AML-193 (cell line): ENCODE data around the gene C5orf52.
A peak's percentile ranks its signal among the peaks of the same experiment; 100 is the strongest.
"Not testable (repeated sequence)": the region's sequence is repeated elsewhere in the genome, so short reads cannot be mapped to it uniquely, and the experiment has no call there.

Source experiments
- DNase-seq, 2 experiments: peaks; one replicate each; lab custom pipeline; 2025; lab: John Stamatoyannopoulos, UW

C5orf52 gene

DNA sequence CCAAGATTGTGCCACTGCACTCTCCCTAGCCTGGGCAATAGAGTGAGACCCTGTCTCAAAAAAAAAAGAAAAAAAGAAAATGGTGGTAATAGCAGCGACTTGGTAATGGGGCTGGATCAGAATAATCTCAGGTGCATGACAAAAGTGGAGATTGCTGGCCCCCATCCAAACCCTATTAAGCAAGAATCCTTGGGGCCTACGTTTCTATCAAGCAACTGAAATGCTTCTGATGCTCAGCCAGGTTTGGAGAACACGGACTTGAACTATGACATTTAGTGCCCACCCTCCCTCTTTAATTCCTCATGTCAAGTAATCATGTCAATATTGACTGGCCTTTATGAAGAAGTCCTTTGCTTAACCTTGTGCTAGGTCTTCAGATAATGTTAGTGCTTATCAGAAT lies 6.6 kb downstream of the C5orf52 start:
- no peak for DNase-seq

DNA sequence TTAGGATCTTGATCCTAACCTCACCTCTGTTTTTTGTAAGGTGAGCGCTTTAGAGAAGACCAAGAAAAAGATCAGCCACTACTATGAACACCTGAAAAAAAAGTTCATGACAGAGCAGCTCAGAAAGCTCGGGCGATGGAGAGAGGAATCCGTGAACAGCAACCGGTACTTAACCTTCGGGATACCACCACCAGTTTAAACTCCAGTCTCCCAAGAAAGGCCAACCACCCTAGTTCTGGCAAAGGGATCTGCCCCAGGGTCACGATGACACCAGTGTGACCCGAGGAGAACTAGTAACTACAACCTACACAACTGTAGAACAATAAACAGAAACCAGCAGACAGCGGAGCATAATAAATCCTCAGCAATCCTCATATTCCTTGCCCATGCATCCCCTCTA lies 8.5 kb downstream of the C5orf52 start:
- DNase-seq, result no peak

DNA sequence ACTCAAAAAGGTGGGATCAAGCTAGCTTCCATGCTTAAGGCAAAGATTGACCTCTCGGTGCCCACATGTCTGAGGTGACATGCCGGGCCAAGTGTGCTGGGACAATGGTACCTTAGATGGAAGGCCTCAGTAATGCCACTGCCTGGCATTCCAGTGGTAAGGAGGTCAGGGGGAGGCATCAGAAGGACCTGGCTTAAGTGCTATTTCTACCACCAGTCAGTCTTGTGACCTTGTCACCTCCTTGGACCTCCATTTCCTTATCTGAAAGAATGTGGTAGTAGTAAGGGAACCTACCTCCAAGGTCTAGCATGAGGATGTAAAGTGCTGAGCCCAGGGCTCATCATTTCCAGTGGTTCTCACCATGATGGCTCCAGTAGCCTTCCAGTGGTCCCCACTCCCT lies 8.9 kb downstream of the C5orf52 start:
- no peak for DNase-seq

GRCh38 chr5:157681048-157681447 lies 9.7 kb downstream of the C5orf52 start:
- DNase-seq, result no peak

GRCh38 chr5:157682257-157682656 lies 10.9 kb downstream of the C5orf52 start:
- DNase-seq, result no peak

DNA sequence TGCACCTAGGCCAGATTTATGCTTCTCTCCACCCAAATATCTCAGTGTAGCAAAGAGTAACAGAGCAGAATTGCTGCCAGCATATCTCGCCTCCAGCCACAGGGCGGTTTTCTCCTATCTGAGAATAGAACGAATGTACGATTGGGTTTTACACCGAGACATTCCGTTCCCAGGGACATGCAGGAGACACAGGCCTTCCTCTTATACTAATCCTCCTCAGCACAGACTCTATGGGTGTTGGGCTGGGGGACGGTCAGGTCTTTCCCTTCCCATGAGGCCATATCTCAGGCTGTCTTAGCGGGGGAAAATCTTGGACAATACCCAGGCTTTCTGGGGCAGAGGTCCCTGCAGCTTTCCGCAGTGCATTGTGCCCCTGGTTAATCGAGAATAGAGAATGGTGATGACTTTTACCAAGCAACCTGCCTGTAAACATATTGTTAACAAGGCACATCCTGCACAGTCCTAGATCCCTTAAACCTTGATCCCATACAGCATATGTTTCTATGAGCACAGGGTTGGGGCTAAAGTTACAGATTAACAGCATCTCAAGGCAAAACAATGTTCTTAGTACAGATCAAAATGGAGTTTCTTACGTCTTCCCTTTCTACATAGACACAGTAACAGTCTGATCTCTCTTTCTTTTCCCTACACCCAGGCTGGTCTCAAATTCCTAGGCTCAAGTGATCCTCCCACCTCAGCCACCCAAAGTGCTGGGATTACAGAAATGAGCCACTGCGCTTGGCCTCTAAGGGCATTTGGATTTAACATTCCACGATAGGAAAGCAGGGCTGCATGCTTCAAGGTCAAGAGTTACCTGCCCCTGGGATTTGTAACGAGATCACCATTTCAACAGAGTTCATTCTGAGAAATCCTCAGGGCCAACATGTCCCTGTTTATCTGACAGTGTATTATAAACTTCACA lies 15.2 kb downstream of the C5orf52 start:
- DNase-seq, result not testable (repeated sequence)

DNA sequence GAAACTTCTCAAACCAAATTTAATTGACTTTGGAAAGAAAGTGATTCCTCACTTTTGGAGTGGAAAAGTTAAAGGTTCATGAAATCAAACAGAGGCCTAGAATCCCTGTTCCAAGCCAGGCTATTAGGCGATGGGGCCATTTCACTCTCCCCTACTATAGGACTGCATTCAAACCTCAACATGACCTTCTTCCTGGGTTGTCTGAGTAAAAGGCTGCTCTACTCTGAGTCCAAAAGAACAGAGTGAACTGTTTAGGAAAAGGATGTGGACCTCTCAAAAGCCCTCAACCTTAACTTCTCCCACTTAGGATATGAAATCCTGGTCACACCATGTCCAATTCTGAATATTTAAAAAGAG lies 15.8 kb downstream of the C5orf52 start:
- no peak for DNase-seq

DNA sequence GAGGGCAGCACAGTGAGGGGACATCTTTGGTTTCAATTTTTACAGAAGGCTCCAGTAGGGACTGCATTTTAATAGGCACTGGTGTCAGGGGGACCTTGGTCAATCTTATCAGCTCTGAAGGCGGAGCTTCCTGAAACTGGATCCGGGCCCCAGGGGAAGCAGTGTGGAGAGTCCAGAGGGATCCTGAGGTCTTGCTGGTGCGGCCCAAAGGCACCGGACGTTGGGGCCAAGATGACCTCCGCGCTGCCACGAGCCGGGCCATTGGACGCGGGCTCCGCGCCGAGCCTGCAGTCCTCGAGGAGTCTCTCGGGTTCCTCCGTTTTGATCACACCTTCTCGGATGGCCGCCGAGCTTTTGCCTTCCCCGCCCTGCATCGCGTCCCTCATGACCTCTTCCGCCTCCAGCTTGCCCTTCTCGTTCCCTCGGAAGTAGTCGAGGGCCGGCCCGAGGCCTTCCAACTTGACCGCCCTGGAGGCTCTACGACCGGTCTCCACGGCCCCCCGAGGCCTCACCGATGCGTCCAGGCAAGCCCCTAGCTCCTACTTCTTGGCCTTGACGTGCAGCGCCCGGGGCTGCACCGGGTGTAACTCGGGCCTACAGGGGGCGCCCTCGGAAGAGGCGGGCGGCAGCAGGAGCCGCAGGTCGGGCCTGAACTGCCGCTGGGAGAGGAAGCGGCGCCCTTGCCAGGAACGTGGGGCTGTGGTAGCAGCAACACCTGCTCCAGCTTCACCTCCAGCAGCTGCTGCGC lies 18.8 kb downstream of the C5orf52 start:
- no peak for DNase-seq

DNA sequence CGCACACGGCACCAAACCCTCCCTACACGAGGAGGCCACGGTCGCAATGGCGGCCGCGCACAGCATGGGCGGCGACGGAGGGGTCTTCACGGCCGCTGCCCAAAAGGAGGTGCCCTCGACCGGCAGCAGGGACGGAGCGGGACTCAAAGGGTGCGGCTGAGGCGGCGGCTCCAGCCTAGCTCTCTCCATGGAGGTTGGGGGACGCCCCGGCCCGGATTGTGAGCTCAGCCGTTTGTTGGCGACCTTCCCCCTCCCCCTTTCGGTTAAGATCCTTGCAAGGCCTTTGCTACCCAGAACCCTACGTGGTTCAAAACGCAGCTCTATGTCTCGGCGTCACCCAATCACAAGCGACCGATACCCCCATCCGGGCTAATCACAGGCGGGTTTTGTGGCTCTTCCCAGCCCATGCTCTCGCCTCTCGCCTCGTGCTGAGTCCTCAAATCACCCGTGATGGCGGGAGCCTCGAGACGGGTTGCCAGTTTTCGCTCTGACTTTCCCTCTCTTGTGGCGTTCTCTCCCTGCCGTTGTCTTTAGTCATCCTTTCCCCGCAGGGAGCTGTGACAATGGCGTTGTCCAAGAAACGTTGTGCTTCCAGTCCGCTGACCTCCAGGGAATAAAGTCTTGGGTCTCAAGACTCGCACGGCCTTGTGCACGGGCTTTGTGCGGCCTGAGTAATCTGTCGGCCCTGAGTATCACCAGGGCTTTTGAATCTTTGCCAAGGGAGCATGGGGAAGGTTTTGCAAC lies 19.5 kb downstream of the C5orf52 start:
- DNase-seq, result no peak

GRCh38 chr5:157693816-157694215 lies 22.5 kb downstream of the C5orf52 start:
- DNase-seq, result not testable (repeated sequence)

GRCh38 chr5:157696154-157696553 lies 24.8 kb downstream of the C5orf52 start:
- not testable (repeated sequence) for DNase-seq

DNA sequence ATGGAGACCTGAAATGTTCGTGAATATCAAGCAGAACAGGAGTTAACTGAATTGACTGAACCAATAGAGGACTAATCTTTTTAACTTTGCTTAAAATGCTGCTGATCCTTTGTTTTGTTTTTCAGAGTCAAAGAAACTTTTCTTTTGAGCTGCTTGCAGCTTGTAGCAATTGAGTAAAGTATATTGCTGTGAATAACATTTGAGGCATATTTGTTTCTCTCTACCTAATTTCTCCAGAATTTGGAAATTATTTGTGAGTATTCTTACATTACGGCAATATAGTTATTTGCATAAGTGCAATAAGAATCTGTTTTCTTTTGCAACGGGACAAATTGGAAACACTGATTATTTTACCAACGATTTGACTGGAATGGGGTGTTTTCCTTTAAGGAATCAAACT lies 27.3 kb downstream of the C5orf52 start:
- DNase-seq, result not testable (repeated sequence)

DNA sequence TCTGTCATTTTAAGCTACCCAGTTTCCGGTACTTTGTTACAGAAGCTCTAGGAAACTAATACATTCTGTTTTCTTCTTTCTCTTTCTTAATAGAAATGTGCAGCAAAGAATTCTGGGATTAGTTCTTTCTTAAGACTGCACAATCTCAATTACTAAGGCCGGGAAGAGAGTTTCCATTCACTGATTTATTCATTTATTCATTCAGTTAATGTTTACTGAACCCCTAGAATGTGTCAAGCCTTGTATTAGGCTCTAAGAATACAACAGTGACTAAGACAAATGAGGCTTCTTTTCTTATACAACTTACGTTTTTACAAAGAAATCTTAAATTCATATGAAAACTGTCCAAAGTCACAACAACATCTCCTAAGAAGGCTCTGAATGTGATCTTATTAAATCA lies 32.4 kb downstream of the C5orf52 start:
- no peak for DNase-seq

- DNase-seq, result no peak
Measured at GRCh38 chr5:157708866-157709265, 37.5 kb downstream of the C5orf52 start.

DNA sequence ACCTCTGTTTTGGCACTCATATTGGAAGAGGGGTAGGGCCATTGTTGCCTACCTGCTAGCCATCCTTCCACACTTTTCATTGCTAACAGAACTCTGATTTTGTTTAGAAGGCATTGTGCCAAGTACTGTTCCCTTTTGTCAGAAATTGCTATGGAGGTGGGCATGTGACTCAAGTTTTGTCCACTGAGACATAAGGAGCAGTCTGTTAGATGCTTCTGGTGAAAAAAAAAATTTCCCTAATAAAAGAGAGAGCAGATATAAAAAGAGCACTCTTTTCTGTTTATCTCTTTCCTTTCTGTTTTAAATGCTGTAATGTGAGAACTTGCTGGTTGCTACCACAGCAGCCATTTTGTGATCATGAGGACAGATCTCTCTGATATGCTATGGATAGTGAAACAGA lies 38.0 kb downstream of the C5orf52 start:
- no peak for DNase-seq

DNA sequence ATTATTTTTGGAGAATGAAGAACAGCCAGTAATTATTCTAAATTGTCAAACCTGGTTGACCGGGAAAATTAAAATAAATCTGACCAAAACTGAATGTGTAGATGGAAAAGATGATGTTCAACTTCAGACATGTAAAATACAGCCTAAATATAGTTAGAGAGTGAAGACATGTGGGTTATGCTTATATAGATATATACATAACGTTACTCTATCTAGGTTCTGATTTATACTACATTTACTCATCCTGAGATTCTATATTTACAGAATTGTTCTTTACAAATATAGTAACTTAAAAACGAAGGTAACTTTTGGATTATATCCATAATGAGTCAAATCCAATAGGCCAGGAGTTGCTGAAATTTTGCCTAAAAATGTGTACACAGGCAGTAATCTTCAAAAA lies 39.1 kb downstream of the C5orf52 start:
- DNase-seq, result no peak

GRCh38 chr5:157710882-157711281 lies 39.5 kb downstream of the C5orf52 start:
- no peak for DNase-seq

DNA sequence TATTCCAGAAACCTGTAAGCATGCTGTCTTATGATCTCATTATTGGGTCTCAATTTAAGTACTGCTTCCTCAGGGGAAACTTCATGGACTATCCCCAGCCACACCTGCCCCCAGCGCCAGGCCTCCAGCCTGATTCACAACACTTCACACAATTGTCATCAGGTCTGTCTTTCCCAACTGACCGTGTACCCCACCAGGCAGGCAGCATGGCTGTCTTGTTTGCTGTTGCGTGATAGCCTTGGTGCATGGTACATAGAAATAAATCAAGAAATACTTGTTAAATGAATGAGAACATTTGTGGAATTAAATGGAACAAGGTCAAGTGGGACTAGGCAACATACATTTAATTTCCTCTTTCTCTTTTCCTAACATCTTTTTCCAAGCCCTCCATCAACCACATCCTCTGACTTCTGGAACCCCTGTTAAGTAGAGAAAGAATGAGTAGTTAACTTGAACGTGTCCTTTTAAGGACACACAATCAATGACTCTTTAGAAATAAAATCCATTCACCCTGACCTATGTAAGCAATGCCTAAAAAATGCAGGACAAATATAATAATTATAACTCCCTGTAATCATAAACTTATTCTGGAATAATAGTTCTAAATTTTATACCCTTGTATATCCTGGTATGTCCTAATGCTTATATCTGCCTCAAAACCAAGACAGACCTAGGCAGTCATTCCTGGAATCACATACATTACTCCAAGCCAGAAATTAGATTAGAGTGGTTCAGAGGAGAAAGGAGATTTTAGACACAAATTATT lies 42.7 kb downstream of the C5orf52 start:
- no peak for DNase-seq

GRCh38 chr5:157714596-157714864 lies 43.2 kb downstream of the C5orf52 start:
- no peak for DNase-seq

- DNase-seq, result peak; percentile 29 to 43
Measured at GRCh38 chr5:157718519-157718918, 47.2 kb downstream of the C5orf52 start.

DNA sequence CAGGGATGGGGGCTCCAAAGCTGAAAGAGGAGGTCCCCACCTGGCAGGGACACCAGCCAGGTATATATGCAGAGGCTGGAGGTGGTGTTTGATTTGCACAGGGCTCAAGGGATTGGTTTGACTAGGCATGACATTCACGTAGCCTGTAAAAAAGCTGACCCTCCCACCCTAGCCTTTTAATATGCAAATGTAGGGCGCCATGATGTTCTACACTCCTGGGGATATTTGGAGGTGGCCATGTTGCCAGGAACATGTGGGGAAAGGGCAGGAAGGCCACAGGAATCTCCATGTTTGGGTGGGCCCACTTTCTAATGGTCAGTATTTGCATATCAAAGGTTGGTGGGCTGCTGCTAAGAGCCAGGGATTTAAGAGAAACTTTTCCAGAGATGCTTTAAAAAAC lies 47.9 kb downstream of the C5orf52 start:
- no peak for DNase-seq

DNA sequence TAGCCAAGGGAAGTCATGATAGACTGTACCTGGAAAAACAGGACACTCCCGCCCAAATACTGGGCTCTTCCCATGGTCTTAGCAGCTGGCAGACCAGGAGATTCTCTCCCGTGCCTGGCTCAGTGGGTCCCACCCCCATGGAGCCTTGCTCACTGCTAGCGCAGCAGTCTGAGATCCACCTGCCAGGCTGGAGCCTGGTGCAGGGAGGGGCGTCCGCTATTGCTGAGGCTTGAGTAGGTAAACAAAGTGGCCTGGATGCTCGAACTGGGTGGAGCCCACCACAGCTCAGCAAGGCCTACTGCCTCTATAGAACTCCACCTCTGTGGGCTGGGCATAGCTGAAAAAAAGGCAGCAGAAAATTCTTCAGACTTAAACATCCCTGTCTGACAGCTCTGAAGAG lies 49.8 kb downstream of the C5orf52 start:
- no peak for DNase-seq
